Aorta (tissue), 5 donors: ENCODE results near the gene CAPRIN1. TPM values are rescaled to one million over a fixed set of nuclear protein-coding genes. Genes with fewer than 3 reads are reported as not detected.
"Not testable (repeated sequence)": the region's sequence is repeated elsewhere in the genome, so short reads cannot be mapped to it uniquely, and the experiment has no call there.

ENCODE experiments used
- ATAC-seq: fragments of 200-7000 bp; cut with Tn5 transposase; one replicate; pipeline ENCODE4 v1.9.1; 2022; ENCODE audit warnings: moderate library complexity; ENCODE audit not compliant: low FRiP score
- DNase-seq, 2 donors: peaks; one replicate each; pipeline ENCODE4 v3.0.0-alpha.2; 2020
- H3K27ac ChIP-seq, 2 donors: one replicate each; pipeline ENCODE4 v1.5.1; 2013; ENCODE audit warnings: low read length in 2 of 2, mild to moderate bottlenecking in 2 of 2, moderate library complexity in 2 of 2, control low read depth in 1 of 2, inconsistent platforms in 1 of 2, low read depth in 1 of 2
- H3K27me3 ChIP-seq, 2 donors: one replicate each; pipeline ENCODE4 v1.6.1; 2013; ENCODE audit warnings: control low read depth in 1 of 2, low read length in 1 of 2, mild to moderate bottlenecking in 1 of 2, moderate library complexity in 1 of 2; ENCODE audit not compliant: insufficient read depth in 2 of 2, control insufficient read depth in 1 of 2
- H3K36me3 ChIP-seq, 2 donors: one replicate each; pipeline ENCODE4 v1.6.1; 2013; ENCODE audit warnings: control low read depth in 1 of 2, low read length in 1 of 2, mild to moderate bottlenecking in 1 of 2; ENCODE audit not compliant: insufficient read depth in 2 of 2, control insufficient read depth in 1 of 2
- H3K4me1 ChIP-seq, 2 donors: one replicate each; pipeline ENCODE4 v1.6.1; 2013; ENCODE audit warnings: low read length in 2 of 2, control low read depth in 1 of 2, mild to moderate bottlenecking in 1 of 2, moderate library complexity in 1 of 2; ENCODE audit not compliant: insufficient read depth in 2 of 2, control insufficient read depth in 1 of 2
- H3K4me3 ChIP-seq, 2 donors: one replicate each; pipeline ENCODE4 v1.5.1; 2013; ENCODE audit warnings: low read length in 2 of 2, control low read depth in 1 of 2, mild to moderate bottlenecking in 1 of 2
- H3K9me3 ChIP-seq: one replicate; pipeline ENCODE4 v1.6.1; 2013; ENCODE audit warnings: mild to moderate bottlenecking, low read length; ENCODE audit not compliant: control insufficient read depth
- WGBS, 2 donors: extraction: QIAGEN DNeasy Blood & Tissue Kit; methylation state at CpG; one replicate each; pipeline ENCODE4 v1.1.7; 2013; 5-methylcytosine and 5-hydroxymethylcytosine counted together
- intact Hi-C, 2 donors: fragments of 100-400 bp; cut with DNase I; formaldehyde crosslinking; loops; one replicate each; pipeline versions ENCODE4 v1.14.2 to v1.15.0; 2022
- polyA plus RNA-seq, 2 donors: library from polyadenylated mRNA; stranded (reverse); fragments of 200-250 nt; gene quantifications; one replicate each; pipeline ENCODE4 v1.2.3, GENCODE V29; 2013
- total RNA-seq, 2 donors: library from RNA; stranded (reverse); fragmentation: NEBNext Ultra II Directional; extraction: Animal tissue kit (Norgen Biotek cat#: 25700); gene quantifications; one replicate each; pipeline ENCODE4 v1.2.1, GENCODE V29; 2021
- donor health status: healthy with polysubstance abuse.
- donor health status: Bipolar disorder and iron deficiency.
- donor health status: DM: no; HTN: no; CAD: no.
- donor health status: DM: no; HTN: no; CAD: no.
- donor health status: DM: yes; HTN: yes; CAD: no.

Gene CAPRIN1
- total and polyA plus RNA-seq, 4 donors, result 58.0 to 147 (median 90.8) TPM

- Histone ChIP-seq H3K27ac (no peak overlapping the region), H3K9me3 (no peaks in the 10 kb centered on the region), H3K36me3 (peaks cover 0 to 2% of the 10 kb centered on the region in 2 donors), H3K4me1 (peaks cover 0 to 5% of the 10 kb centered on the region in 2 donors), H3K27me3 (no peaks in the 10 kb centered on the region), H3K4me3 (no peak overlapping the region)
- 94 to 95% methylated on average over 18 of the region's 18 CpGs for WGBS, 2 donors
- intact Hi-C loops, result no loop called here
- DNase-seq (no peak), ATAC-seq (no peak)
These were observed 3.9 kb downstream of the CAPRIN1 start for GRCh38 chr11:34055218-34056000.

DNA sequence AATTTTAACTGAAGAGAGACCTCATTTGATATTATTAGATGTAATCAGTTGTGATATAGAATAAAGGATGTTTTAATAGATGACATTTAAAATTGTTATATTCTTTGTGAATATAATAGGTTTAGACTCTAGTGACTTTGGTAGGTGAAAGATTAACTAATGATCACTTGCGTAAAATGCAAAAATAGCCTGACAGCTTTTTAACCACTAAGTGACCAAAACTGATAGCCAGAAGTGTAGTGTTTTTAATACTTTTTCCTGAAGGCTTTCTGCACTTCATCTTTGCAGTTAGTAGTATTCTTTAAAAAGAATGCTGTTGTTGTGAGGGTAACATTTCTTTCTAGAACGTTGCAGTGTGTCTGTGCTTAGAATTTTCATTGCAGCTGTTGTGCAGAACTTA, 5.1 kb downstream of the CAPRIN1 start:
- Histone ChIP-seq H3K36me3 (peaks cover 0 to 2% of the 10 kb centered on the region in 2 donors), H3K27me3 (no peaks in the 10 kb centered on the region), H3K4me3 (no peak overlapping the region), H3K4me1 (peaks cover 0 to 5% of the 10 kb centered on the region in 2 donors), H3K9me3 (no peaks in the 10 kb centered on the region), H3K27ac (no peak overlapping the region)
- no peak for DNase-seq
- intact Hi-C loops, result no loop called here
- no peak for ATAC-seq
- 18 to 26% methylated on average over 2 of the region's 2 CpGs for WGBS, 2 donors

DNA sequence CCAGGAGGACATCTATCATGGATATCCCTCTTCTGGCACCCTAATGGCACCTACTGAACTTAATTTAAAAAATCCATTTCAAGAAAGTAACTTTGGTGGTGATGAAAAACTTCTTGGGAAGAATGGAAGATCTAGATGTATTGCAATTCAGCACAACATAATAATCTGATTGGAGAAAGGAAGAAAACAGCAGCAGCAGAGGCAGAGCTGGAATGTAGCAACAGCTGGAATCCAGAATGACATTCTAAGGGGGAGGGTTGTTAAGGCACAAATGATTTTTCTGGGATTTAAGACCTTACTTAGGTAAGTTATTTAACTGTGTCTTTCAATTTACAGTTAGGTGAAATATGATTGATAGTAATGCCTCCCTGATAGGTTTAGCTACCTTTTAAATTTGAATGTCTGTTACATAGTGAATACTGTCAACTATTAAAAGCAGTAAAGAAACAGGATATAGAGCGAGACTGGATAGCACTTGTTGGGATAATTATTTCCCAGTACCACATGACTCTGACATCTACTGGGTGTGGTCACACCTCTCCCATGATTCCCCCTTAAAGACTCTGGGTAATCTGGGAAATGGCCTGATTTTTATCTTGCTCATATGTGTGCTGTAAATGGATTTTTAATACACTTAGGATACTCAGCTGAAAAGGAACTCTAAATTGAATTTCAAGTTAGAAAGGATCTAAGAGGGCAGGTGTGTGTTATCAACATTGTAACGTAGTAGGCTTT, 11.7 kb downstream of the CAPRIN1 start:
- DNase-seq (no peak), ATAC-seq (no peak)
- intact Hi-C loops, result no loop called here
- no peak overlapping the region for H3K4me3 ChIP-seq
- WGBS, 2 donors, result 87 to 94% methylated on average over 2 of the region's 2 CpGs
- no peaks in the 10 kb centered on the region for H3K27me3 ChIP-seq
- H3K4me1 ChIP-seq, result peaks cover 0 to 4% of the 10 kb centered on the region in 2 donors
- no peak overlapping the region for H3K27ac ChIP-seq
- no peaks in the 10 kb centered on the region for H3K9me3 ChIP-seq
- peaks cover 1 to 3% of the 10 kb centered on the region in 2 donors for H3K36me3 ChIP-seq

DNA sequence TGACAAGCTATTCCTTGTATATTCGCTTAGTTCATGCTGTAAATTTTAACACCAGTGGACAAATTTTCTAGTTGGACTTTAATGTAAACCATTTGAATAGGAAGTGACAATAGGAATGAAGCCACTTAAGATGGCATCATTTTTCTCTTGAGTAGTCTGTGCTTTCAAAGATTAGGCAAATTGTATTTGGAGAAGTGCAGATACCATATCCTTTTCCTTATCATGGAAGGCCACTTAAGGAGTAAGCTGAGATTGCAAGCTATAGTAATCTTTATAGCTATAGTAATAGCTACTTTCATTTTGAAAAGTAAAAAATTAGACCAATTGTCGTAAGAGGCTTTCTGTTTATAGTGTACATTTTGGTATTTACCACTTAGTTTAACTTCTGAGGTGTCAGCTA, 12.8 kb downstream of the CAPRIN1 start:
- H3K9me3 ChIP-seq, result no peaks in the 10 kb centered on the region
- H3K4me3 ChIP-seq, result no peak overlapping the region
- H3K36me3 ChIP-seq, result peaks cover 1 to 3% of the 10 kb centered on the region in 2 donors
- DNase-seq, result no peak
- WGBS, 2 donors, result 91 to 94% methylated on average over 2 of the region's 2 CpGs
- no peaks in the 10 kb centered on the region for H3K27me3 ChIP-seq
- H3K27ac ChIP-seq, result no peak overlapping the region
- H3K4me1 ChIP-seq, result peaks cover 0 to 5% of the 10 kb centered on the region in 2 donors
- no peak for ATAC-seq
- intact Hi-C loops, result no loop called here

- no peak for ATAC-seq
- Histone ChIP-seq H3K27ac (no peak overlapping the region), H3K9me3 (no peaks in the 10 kb centered on the region), H3K4me1 (peaks cover 0 to 5% of the 10 kb centered on the region in 2 donors), H3K36me3 (peaks cover 1 to 3% of the 10 kb centered on the region in 2 donors), H3K27me3 (no peaks in the 10 kb centered on the region), H3K4me3 (no peak overlapping the region)
- 88 to 92% methylated on average over 6 of the region's 6 CpGs for WGBS, 2 donors
- DNase-seq, result no peak
- intact Hi-C loops, result no loop called here
These were observed 14.1 kb downstream of the CAPRIN1 start for GRCh38 chr11:34065505-34066203.

DNA sequence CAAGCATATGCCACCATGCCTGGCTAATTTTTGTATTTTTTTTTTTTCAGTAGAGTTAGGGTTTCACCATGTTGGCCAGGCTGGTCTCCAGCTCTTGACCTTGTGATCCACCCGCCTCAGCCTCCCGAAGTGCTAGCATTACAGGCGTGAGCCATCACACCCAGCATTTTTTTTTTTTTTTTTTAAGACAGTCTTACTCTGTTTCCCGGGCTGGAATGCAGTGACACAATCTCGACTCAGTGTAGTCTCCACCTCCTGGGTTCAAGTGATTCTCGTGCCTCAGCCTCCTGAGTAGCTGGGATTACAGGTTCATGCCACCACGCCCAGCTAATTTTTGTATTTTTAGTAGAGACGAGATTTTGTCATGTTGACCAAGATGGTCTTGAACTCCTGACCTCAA, 15.2 kb downstream of the CAPRIN1 start:
- H3K36me3 ChIP-seq, intact Hi-C loops, H3K27ac ChIP-seq, ATAC-seq, H3K4me3 ChIP-seq, H3K27me3 ChIP-seq, DNase-seq, H3K9me3 ChIP-seq, H3K4me1 ChIP-seq: not testable (repeated sequence)
- WGBS, 2 donors, result 91 to 95% methylated on average over 8 of the region's 8 CpGs

DNA sequence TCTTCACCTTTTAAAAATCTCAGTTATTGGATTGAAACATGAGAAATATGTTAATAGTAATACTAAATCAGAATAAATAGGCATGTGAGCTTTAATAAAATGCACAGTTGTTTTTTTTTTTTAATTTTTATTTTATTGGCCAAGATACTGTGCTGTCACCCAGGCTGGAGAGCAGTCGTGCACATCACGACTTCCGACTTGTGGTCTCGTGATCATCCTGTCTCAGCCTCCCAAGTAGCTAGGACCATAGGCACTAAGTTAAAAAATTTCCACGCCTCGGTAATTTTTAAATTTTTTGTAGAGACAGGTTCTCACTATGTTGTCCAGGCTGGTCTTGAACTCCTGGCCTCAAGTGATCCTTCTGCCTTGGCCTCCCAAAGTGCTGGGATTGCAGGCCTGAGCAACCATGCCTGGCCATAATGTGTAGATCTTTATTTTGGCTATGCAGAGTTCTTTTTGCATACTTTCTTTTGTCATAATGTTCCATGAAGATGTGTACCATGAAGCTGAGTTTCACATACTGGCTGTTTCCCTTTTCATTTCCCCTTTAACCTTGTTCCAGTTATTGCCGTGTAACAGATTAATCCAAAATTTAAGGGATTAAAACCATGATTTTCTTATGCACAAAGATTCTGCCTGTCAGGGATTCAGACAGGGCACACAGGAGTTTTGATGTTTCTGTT, 16.0 kb downstream of the CAPRIN1 start:
- H3K4me3 ChIP-seq, result no peak overlapping the region
- H3K36me3 ChIP-seq, result peaks cover 0 to 1% of the 10 kb centered on the region in 2 donors
- WGBS, 2 donors, result 91 to 92% methylated on average over 7 of the region's 7 CpGs
- intact Hi-C loops, result no loop called here
- H3K27ac ChIP-seq, result no peak overlapping the region
- H3K4me1 ChIP-seq, result peaks cover 0 to 5% of the 10 kb centered on the region in 2 donors
- no peaks in the 10 kb centered on the region for H3K9me3 ChIP-seq
- ATAC-seq (no peak), DNase-seq (no peak)
- no peaks in the 10 kb centered on the region for H3K27me3 ChIP-seq

DNA sequence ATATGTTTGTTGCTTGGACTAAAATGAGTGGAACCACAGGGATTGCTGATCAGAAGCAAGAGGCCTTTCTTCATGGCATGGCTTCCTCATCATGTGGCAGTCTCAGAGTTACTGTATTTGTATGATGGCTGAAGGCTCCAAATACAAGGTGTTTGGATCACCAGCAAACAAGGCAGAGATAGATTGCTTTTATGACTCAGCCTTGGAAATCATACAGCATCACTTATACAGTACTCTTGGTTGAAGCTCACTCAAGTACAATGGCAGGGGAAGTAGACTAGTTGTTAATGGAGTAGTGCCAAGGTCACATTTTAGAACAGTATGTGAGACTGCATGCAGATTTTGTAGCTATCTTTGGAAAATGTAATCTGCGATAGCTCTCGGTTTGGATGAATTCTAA, 16.6 kb downstream of the CAPRIN1 start:
- WGBS, 2 donors, result 3 to 7% methylated on average over 2 of the region's 2 CpGs
- Histone ChIP-seq H3K27ac (no peak overlapping the region), H3K9me3 (no peaks in the 10 kb centered on the region), H3K4me3 (no peak overlapping the region), H3K27me3 (no peaks in the 10 kb centered on the region), H3K4me1 (peaks cover 0 to 5% of the 10 kb centered on the region in 2 donors), H3K36me3 (peaks cover 0 to 1% of the 10 kb centered on the region in 2 donors)
- intact Hi-C loops, result no loop called here
- peak; percentile 26 for ATAC-seq
- DNase-seq, result no peak
